CD14-positive monocyte (primary cell): Measurements from ENCODE around the gene LEKR1. TPM values are rescaled to one million over a fixed set of nuclear protein-coding genes. Genes with fewer than 3 reads are reported as not detected.

Experiments used
- DNase-seq, 3 donors: peaks; one replicate each; pipeline ENCODE4 v3.0.0-alpha.2; 2011 to 2022
- H2AFZ ChIP-seq: 2 replicates; pipeline ENCODE4 v1.6.0; 2012; ENCODE audit warnings: mild to moderate bottlenecking, low read depth, low read length, inconsistent platforms; ENCODE audit not compliant: insufficient read depth, poor library complexity, severe bottlenecking
- H3K27ac ChIP-seq, 2 donors: 1 replicate in 1 of 2; 2 replicates in 1 of 2; pipeline ENCODE4 v1.5.1; 2012 to 2013; ENCODE audit warnings: low read length in 2 of 2, control low read depth in 1 of 2, inconsistent platforms in 1 of 2, low read depth in 1 of 2, mild to moderate bottlenecking in 1 of 2
- H3K27me3 ChIP-seq, 2 donors: one replicate each; pipeline versions ENCODE4 v1.6.0 to v1.6.1; 2011 to 2013; ENCODE audit warnings: low read length in 2 of 2; ENCODE audit not compliant: control insufficient read depth in 2 of 2, insufficient read depth in 2 of 2
- H3K36me3 ChIP-seq, 2 donors: replicated peaks in 1 of 2; 1 replicate in 1 of 2; 2 replicates in 1 of 2; pipeline versions ENCODE4 v1.5.1 to v1.6.1; 2012 to 2013; ENCODE audit warnings: low read length in 2 of 2, control low read depth in 1 of 2, inconsistent platforms in 1 of 2, mild to moderate bottlenecking in 1 of 2; ENCODE audit not compliant: insufficient read depth in 2 of 2, control insufficient read depth in 1 of 2
- H3K4me1 ChIP-seq, 2 donors: 1 replicate in 1 of 2; 2 replicates in 1 of 2; pipeline versions ENCODE4 v1.5.1 to v1.6.1; 2012 to 2013; ENCODE audit warnings: low read length in 2 of 2, control low read depth in 1 of 2, inconsistent platforms in 1 of 2, mild to moderate bottlenecking in 1 of 2, moderate library complexity in 1 of 2; ENCODE audit not compliant: insufficient read depth in 2 of 2, control insufficient read depth in 1 of 2
- H3K4me2 ChIP-seq: replicated peaks from 2 replicates; pipeline ENCODE3; 2012; ENCODE audit warnings: low read length, moderate library complexity, mild to moderate bottlenecking; ENCODE audit not compliant: poor library complexity, severe bottlenecking; ENCODE audit errors: extremely low read depth
- H3K4me3 ChIP-seq, 3 experiments: fragments of 200-600 bp in 1 of 3; sonication (generic) in 1 of 3; replicated peaks in 1 of 3; 1 replicate in 2 of 3; 2 replicates in 1 of 3; pipeline ENCODE4 v1.5.1; 2011 to 2013; ENCODE audit warnings: low read length in 3 of 3, mild to moderate bottlenecking in 3 of 3, control low read depth in 2 of 3, low read depth in 2 of 3, inconsistent platforms in 1 of 3, moderate library complexity in 1 of 3
- H3K79me2 ChIP-seq: 2 replicates; pipeline ENCODE4 v1.6.0; 2012; ENCODE audit warnings: mild to moderate bottlenecking, control low read depth, inconsistent platforms, low read length, moderate library complexity; ENCODE audit not compliant: insufficient read depth
- H3K9ac ChIP-seq: 2 replicates; pipeline ENCODE4 v1.6.0; 2017; ENCODE audit warnings: low read length, mild to moderate bottlenecking; ENCODE audit not compliant: insufficient read depth, poor library complexity, severe bottlenecking
- H3K9me3 ChIP-seq, 2 donors: replicated peaks in 1 of 2; 1 replicate in 1 of 2; 2 replicates in 1 of 2; pipeline versions ENCODE4 v1.5.1 to v1.6.1; 2012 to 2013; ENCODE audit warnings: low read length in 2 of 2, control low read depth in 1 of 2; ENCODE audit not compliant: control insufficient read depth in 1 of 2, insufficient read depth in 1 of 2
- H4K20me1 ChIP-seq: 2 replicates; pipeline ENCODE4 v1.6.0; 2012; ENCODE audit warnings: mild to moderate bottlenecking, low read length, control low read depth, moderate library complexity; ENCODE audit not compliant: insufficient read depth
- H3K27ac Mint-ChIP-seq, 7 donors: one replicate each; pipeline ENCODE4 v1.8.0; 2020; ENCODE audit warnings: mild to moderate bottlenecking in 7 of 7, mixed read lengths in 7 of 7, moderate library complexity in 6 of 7, inconsistent platforms in 2 of 7
- H3K27me3 Mint-ChIP-seq, 3 donors: one replicate each; pipeline ENCODE4 v1.8.0; 2021 to 2022; ENCODE audit warnings: low read depth in 3 of 3, mild to moderate bottlenecking in 3 of 3, mixed read lengths in 3 of 3, moderate library complexity in 3 of 3, inconsistent platforms in 1 of 3
- H3K36me3 Mint-ChIP-seq, 2 donors: one replicate each; pipeline ENCODE4 v1.8.0; 2020; ENCODE audit warnings: mixed read lengths in 2 of 2, inconsistent platforms in 1 of 2, mild to moderate bottlenecking in 1 of 2
- H3K4me1 Mint-ChIP-seq: one replicate; pipeline ENCODE4 v1.8.0; 2020; ENCODE audit warnings: mild to moderate bottlenecking, mixed read lengths
- H3K4me3 Mint-ChIP-seq, 2 donors: one replicate each; pipeline ENCODE4 v1.8.0; 2020; ENCODE audit warnings: mild to moderate bottlenecking in 2 of 2, mixed read lengths in 2 of 2, moderate library complexity in 1 of 2
- H3K9me3 Mint-ChIP-seq, 7 donors: one replicate each; pipeline ENCODE4 v1.8.0; 2020 to 2022; ENCODE audit warnings: mixed read lengths in 7 of 7, mild to moderate bottlenecking in 6 of 7, moderate library complexity in 6 of 7, inconsistent platforms in 2 of 7
- WGBS: methylation state at CpG from one replicate; pipeline ENCODE4 v1.1.5; 2013; ENCODE audit warnings: missing lambda C conversion rate; ENCODE audit not compliant: insufficient coverage; 5-methylcytosine and 5-hydroxymethylcytosine counted together
- intact Hi-C, 2 donors: fragments of 100-400 bp; cut with micrococcal nuclease; formaldehyde crosslinking; loops; one replicate each; pipeline versions ENCODE4 v1.15.0 to v1.15.1; 2023
- polyA plus RNA-seq, 3 donors: library from polyadenylated mRNA; depleted of rRNA in 1 of 3; unstranded in 2 of 3; stranded (reverse) in 1 of 3; fragments of 300-500 nt in 2 of 3; fragments of >200 nt in 1 of 3; fragmentation: Illumina TruSeq in 2 of 3; gene quantifications; 1 replicate in 2 of 3; 2 replicates in 1 of 3; pipeline ENCODE4 v1.2.3, GENCODE V29; 2012 to 2021
- TF ChIP-seq, protein P1 (sequence below): fragments of 200-600 bp; IDR thresholded peaks from one replicate; pipeline ENCODE4 v1.8.0; 2022; ENCODE audit warnings: antibody characterized with exemption, mild to moderate bottlenecking

The LEKR1 gene
- polyA plus RNA-seq, 3 donors: 0.51 to 0.80 TPM; not detected in 1

DNA sequence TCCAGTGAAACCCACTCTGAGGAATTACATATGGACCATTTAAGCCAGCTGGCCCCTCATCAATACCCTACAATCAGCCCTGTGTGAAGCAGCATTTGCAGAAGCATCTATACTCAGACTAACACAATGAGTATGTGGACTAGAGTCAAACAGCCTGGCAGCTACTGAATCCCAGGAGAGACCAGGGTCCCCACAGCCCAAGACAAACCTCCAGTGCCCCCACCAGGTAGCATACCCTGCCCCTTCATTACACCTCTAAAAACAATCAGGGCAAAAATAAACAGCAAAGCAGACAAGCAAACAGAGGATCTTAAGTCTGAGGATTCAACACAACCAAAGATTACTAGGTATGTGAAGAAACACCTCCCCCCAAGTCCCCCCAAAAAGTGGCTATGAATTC lies 157.4 kb downstream of the LEKR1 start:
- no peak for DNase-seq
- H2AFZ ChIP-seq: no peak overlapping the region
- H3K9ac ChIP-seq: no peak overlapping the region
- no peaks in the 10 kb centered on the region for H3K79me2 ChIP-seq
- peaks cover 0 to 4% (median 1%) of the 10 kb centered on the region in 3 donors for H3K27me3 Mint-ChIP-seq
- H3K4me1 ChIP-seq: peaks cover 0 to 9% of the 10 kb centered on the region in 2 donors
- H3K4me1 Mint-ChIP-seq: no peaks in the 10 kb centered on the region
- H3K27ac Mint-ChIP-seq: no peak overlapping the region
- intact Hi-C loops: no loop called here
- no peak overlapping the region for H3K4me2 ChIP-seq
- H3K4me3 Mint-ChIP-seq: no peak overlapping the region
- H3K4me3 ChIP-seq: no peak overlapping the region
- TF ChIP-seq, protein P1, sequence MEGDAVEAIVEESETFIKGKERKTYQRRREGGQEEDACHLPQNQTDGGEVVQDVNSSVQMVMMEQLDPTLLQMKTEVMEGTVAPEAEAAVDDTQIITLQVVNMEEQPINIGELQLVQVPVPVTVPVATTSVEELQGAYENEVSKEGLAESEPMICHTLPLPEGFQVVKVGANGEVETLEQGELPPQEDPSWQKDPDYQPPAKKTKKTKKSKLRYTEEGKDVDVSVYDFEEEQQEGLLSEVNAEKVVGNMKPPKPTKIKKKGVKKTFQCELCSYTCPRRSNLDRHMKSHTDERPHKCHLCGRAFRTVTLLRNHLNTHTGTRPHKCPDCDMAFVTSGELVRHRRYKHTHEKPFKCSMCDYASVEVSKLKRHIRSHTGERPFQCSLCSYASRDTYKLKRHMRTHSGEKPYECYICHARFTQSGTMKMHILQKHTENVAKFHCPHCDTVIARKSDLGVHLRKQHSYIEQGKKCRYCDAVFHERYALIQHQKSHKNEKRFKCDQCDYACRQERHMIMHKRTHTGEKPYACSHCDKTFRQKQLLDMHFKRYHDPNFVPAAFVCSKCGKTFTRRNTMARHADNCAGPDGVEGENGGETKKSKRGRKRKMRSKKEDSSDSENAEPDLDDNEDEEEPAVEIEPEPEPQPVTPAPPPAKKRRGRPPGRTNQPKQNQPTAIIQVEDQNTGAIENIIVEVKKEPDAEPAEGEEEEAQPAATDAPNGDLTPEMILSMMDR: no peak
- H3K27ac ChIP-seq: no peak overlapping the region
- H3K9me3 ChIP-seq: no peaks in the 10 kb centered on the region
- no peaks in the 10 kb centered on the region for H4K20me1 ChIP-seq
- peaks cover 0 to 3% (median 0%) of the 10 kb centered on the region in 7 donors for H3K9me3 Mint-ChIP-seq
- H3K27me3 ChIP-seq: no peaks in the 10 kb centered on the region
- H3K36me3 Mint-ChIP-seq: no peaks in the 10 kb centered on the region
- no peaks in the 10 kb centered on the region for H3K36me3 ChIP-seq

DNA sequence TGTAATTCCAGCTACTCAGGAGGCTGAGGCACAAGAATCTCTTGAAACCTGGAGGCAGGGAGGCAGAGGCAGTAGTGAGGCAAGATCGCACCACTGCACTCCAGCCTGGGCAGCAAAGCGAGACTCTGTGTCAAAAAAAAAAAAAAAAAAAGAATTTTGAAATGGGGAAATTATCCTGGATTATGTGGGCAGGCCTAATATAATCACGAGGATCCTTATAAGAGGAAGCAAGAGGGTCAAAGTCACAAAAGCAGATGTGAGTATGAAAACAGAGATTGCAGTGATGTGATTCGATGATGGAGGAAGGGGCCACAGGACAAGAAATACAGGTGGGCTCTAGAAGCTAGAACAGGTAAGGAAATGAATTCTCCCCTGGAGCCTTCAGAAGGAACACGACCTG lies 159.6 kb downstream of the LEKR1 start:
- H3K4me1 Mint-ChIP-seq: no peaks in the 10 kb centered on the region
- TF ChIP-seq, protein P1: no peak
- H4K20me1 ChIP-seq: no peaks in the 10 kb centered on the region
- no peaks in the 10 kb centered on the region for H3K36me3 Mint-ChIP-seq
- H3K79me2 ChIP-seq: no peaks in the 10 kb centered on the region
- DNase-seq: peak; percentile 10 to 64 (median 15)
- H3K27ac ChIP-seq: no peak overlapping the region
- peak overlapping the region in 1 of 7 donors; percentile 20 for H3K27ac Mint-ChIP-seq
- no peak overlapping the region for H3K9ac ChIP-seq
- H3K9me3 ChIP-seq: no peaks in the 10 kb centered on the region
- no peak overlapping the region for H2AFZ ChIP-seq
- H3K9me3 Mint-ChIP-seq: no peaks in the 10 kb centered on the region
- no peak overlapping the region for H3K4me2 ChIP-seq
- H3K4me3 ChIP-seq: no peak overlapping the region
- H3K4me1 ChIP-seq: peaks cover 0 to 9% of the 10 kb centered on the region in 2 donors
- H3K36me3 ChIP-seq: no peaks in the 10 kb centered on the region
- intact Hi-C loops: no loop called here
- whole genome bisulfite sequencing: 45% methylated on average over 4 of the region's 5 CpGs
- peaks cover 0 to 7% (median 1%) of the 10 kb centered on the region in 3 donors for H3K27me3 Mint-ChIP-seq
- no peaks in the 10 kb centered on the region for H3K27me3 ChIP-seq
- no peak overlapping the region for H3K4me3 Mint-ChIP-seq
